ENCODE measurements around the gene ZNF608.

DNA sequence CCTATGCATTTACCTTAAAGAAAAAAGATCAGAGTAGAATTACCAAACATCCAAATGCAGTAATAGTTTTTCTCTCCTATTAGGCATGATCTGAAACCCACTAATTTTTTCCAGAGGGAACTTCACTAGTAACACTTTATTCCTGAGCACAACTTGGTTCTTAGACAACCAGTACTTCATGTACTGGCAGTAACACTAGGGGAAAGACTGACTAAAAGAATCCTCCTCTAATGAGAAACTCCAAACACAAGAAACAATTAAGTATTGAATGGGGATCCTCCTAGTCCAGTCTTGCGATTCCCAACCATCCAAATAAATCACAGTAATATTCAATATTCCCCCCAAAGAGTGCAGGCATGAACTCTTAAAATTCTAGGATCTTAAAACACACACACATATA lies 48.9 kb downstream of the ZNF608 start:
- TF ChIP-seq, protein P1, sequence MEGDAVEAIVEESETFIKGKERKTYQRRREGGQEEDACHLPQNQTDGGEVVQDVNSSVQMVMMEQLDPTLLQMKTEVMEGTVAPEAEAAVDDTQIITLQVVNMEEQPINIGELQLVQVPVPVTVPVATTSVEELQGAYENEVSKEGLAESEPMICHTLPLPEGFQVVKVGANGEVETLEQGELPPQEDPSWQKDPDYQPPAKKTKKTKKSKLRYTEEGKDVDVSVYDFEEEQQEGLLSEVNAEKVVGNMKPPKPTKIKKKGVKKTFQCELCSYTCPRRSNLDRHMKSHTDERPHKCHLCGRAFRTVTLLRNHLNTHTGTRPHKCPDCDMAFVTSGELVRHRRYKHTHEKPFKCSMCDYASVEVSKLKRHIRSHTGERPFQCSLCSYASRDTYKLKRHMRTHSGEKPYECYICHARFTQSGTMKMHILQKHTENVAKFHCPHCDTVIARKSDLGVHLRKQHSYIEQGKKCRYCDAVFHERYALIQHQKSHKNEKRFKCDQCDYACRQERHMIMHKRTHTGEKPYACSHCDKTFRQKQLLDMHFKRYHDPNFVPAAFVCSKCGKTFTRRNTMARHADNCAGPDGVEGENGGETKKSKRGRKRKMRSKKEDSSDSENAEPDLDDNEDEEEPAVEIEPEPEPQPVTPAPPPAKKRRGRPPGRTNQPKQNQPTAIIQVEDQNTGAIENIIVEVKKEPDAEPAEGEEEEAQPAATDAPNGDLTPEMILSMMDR (IDR thresholded peaks at IDR 0.05), result no peak
- no peak for TF ChIP-seq POLR2A (IDR thresholded peaks at IDR 0.05)

Measured in ovary (tissue), 3 donors.